ENCODE data around the gene GPR87.

GRCh38 chr3:151303751-151304150, 12.9 kb downstream of the GPR87 start:
- TF ChIP-seq CTCF (optimal IDR thresholded peaks at IDR 0.05 in 1 of 3, IDR thresholded peaks at IDR 0.05 in 1 of 3, conservative IDR thresholded peaks at IDR 0.05 in 1 of 3; ENCODE audit: extremely low read depth in 1 of 3, insufficient read depth in 2 of 3, low read length in 3 of 3) (no peak), EZH2 (IDR thresholded peaks at IDR 0.05; ENCODE audit: low read length) (no peak)

Data from keratinocyte (primary cell).